H9 (cell line): ENCODE results near the gene LRRC45. TPM values are rescaled to one million over a fixed set of nuclear protein-coding genes. Genes with fewer than 3 reads are reported as not detected.

Source experiments
- DNase-seq: peaks from one replicate; pipeline ENCODE4 v3.0.0-alpha.2; 2017
- H2AFZ ChIP-seq: one replicate; pipeline ENCODE4 v1.6.1; 2013; ENCODE audit warnings: mild to moderate bottlenecking, low read length, control low read depth, moderate library complexity
- H2AK5ac ChIP-seq: 2 replicates; pipeline ENCODE4 v1.6.1; 2013; ENCODE audit warnings: low read length, control low read depth, mixed read lengths; ENCODE audit not compliant: insufficient read length
- H2BK120ac ChIP-seq: one replicate; pipeline ENCODE4 v1.6.1; 2013; ENCODE audit warnings: low read depth, mild to moderate bottlenecking, low read length, control low read depth, inconsistent platforms; ENCODE audit not compliant: poor library complexity, severe bottlenecking
- H2BK12ac ChIP-seq: 2 replicates; pipeline ENCODE4 v1.6.1; 2013; ENCODE audit warnings: low read length, control low read depth, mixed read lengths, low read depth; ENCODE audit not compliant: insufficient read length
- H2BK15ac ChIP-seq: 2 replicates; pipeline ENCODE4 v1.6.1; 2013; ENCODE audit warnings: low read depth, low read length, control low read depth
- H2BK20ac ChIP-seq: one replicate; pipeline ENCODE4 v1.6.1; 2013; ENCODE audit warnings: low read depth, mild to moderate bottlenecking, low read length, control low read depth, inconsistent platforms; ENCODE audit not compliant: poor library complexity, severe bottlenecking
- H2BK5ac ChIP-seq: 2 replicates; pipeline ENCODE4 v1.6.1; 2013; ENCODE audit warnings: low read length, control low read depth, mixed read lengths; ENCODE audit not compliant: insufficient read length
- H3K14ac ChIP-seq: 2 replicates; pipeline ENCODE4 v1.6.1; 2013; ENCODE audit warnings: low read length, control low read depth; ENCODE audit not compliant: insufficient read depth
- H3K18ac ChIP-seq: 2 replicates; pipeline ENCODE4 v1.6.1; 2013; ENCODE audit warnings: low read depth, mild to moderate bottlenecking, mixed read lengths, low read length, control low read depth; ENCODE audit not compliant: insufficient read length
- H3K23ac ChIP-seq: 2 replicates; pipeline ENCODE4 v1.6.1; 2013; ENCODE audit warnings: low read length, control low read depth, mixed read lengths, low read depth; ENCODE audit not compliant: insufficient read length
- H3K23me2 ChIP-seq: 2 replicates; pipeline ENCODE4 v1.6.1; 2013; ENCODE audit warnings: low read depth, mild to moderate bottlenecking, mixed read lengths, low read length, control low read depth; ENCODE audit not compliant: insufficient read length, poor library complexity, severe bottlenecking
- H3K27ac ChIP-seq: 2 replicates; pipeline ENCODE4 v1.5.1; 2013; ENCODE audit warnings: low read length, control low read depth, mixed read lengths, low read depth; ENCODE audit not compliant: insufficient read length
- H3K27me3 ChIP-seq: 2 replicates; pipeline ENCODE4 v1.6.1; 2013; ENCODE audit warnings: low read length, control low read depth, inconsistent platforms; ENCODE audit not compliant: insufficient read depth
- H3K4ac ChIP-seq: 2 replicates; pipeline ENCODE4 v1.6.1; 2013; ENCODE audit warnings: low read depth, mild to moderate bottlenecking, control low read depth, inconsistent platforms, low read length, moderate library complexity
- H3K4me1 ChIP-seq: 2 replicates; pipeline ENCODE4 v1.6.1; 2013; ENCODE audit warnings: low read length, control low read depth, inconsistent platforms; ENCODE audit not compliant: insufficient read depth
- H3K4me2 ChIP-seq: 2 replicates; pipeline ENCODE4 v1.6.1; 2013; ENCODE audit warnings: low read length, control low read depth, mixed read lengths; ENCODE audit not compliant: insufficient read length, insufficient read depth
- H3K56ac ChIP-seq: 2 replicates; pipeline ENCODE4 v1.6.1; 2013; ENCODE audit warnings: low read depth, mild to moderate bottlenecking, mixed read lengths, low read length, control low read depth; ENCODE audit not compliant: insufficient read length
- H3K79me1 ChIP-seq: 2 replicates; pipeline ENCODE4 v1.6.1; 2013; ENCODE audit warnings: low read depth, mild to moderate bottlenecking, moderate library complexity, low read length, control low read depth, inconsistent platforms; ENCODE audit not compliant: insufficient read depth, poor library complexity, severe bottlenecking
- H3K79me2 ChIP-seq: 2 replicates; pipeline ENCODE4 v1.6.1; 2013; ENCODE audit warnings: low read length, control low read depth, inconsistent platforms; ENCODE audit not compliant: insufficient read depth
- H3K9ac ChIP-seq: 2 replicates; pipeline ENCODE4 v1.6.1; 2013; ENCODE audit warnings: low read length, control low read depth, mixed read lengths; ENCODE audit not compliant: insufficient read length; ENCODE audit errors: extremely low read depth
- H3K9me3 ChIP-seq: one replicate; pipeline ENCODE4 v1.6.1; 2013; ENCODE audit warnings: low read depth, low read length, inconsistent platforms; ENCODE audit not compliant: control insufficient read depth
- H3T11ph ChIP-seq: one replicate; pipeline ENCODE4 v1.6.1; 2013; ENCODE audit warnings: mild to moderate bottlenecking, low read length, control low read depth, inconsistent platforms
- H4K20me1 ChIP-seq: one replicate; pipeline ENCODE4 v1.6.1; 2013; ENCODE audit not compliant: control insufficient read depth, insufficient read length, insufficient read depth
- H4K5ac ChIP-seq: 2 replicates; pipeline ENCODE4 v1.6.1; 2013; ENCODE audit warnings: low read depth, mild to moderate bottlenecking, mixed read lengths, low read length, control low read depth; ENCODE audit not compliant: insufficient read length
- H4K8ac ChIP-seq: replicated peaks from 2 replicates; pipeline ENCODE4 v1.6.1; 2013; ENCODE audit warnings: low read length, control low read depth, mixed read lengths, low read depth; ENCODE audit not compliant: insufficient read length
- H4K91ac ChIP-seq: 2 replicates; pipeline ENCODE4 v1.6.1; 2013; ENCODE audit warnings: low read depth, mild to moderate bottlenecking, moderate library complexity, mixed read lengths, low read length, control low read depth; ENCODE audit not compliant: insufficient read length
- H3K27ac Mint-ChIP-seq, 3 experiments: 2 replicates in 2 of 3; 3 replicates in 1 of 3; pipeline ENCODE4 v1.8.0; 2020 to 2021; ENCODE audit warnings: mixed read lengths in 3 of 3, mild to moderate bottlenecking in 1 of 3, moderate library complexity in 1 of 3
- H3K27me3 Mint-ChIP-seq: 2 replicates; pipeline ENCODE4 v1.8.0; 2021; ENCODE audit warnings: low read depth, mild to moderate bottlenecking, moderate library complexity, mixed read lengths
- H3K36me3 Mint-ChIP-seq, 3 experiments: 2 replicates in 2 of 3; 3 replicates in 1 of 3; pipeline ENCODE4 v1.8.0; 2020 to 2021; ENCODE audit warnings: low read depth in 3 of 3, mixed read lengths in 3 of 3; ENCODE audit not compliant: insufficient read depth in 1 of 3
- H3K4me1 Mint-ChIP-seq, 2 experiments: 2 replicates each; pipeline ENCODE4 v1.8.0; 2020; ENCODE audit warnings: mixed read lengths in 2 of 2
- H3K4me3 Mint-ChIP-seq, 2 experiments: 2 replicates in 1 of 2; 3 replicates in 1 of 2; pipeline ENCODE4 v1.8.0; 2020 to 2021; ENCODE audit warnings: mild to moderate bottlenecking in 2 of 2, mixed read lengths in 2 of 2, moderate library complexity in 1 of 2
- H3K9me3 Mint-ChIP-seq, 2 experiments: 2 replicates in 1 of 2; 3 replicates in 1 of 2; pipeline ENCODE4 v1.8.0; 2020; ENCODE audit warnings: mild to moderate bottlenecking in 2 of 2, mixed read lengths in 2 of 2, moderate library complexity in 1 of 2
- WGBS: extraction: QIAGEN DNeasy Blood & Tissue Kit; methylation state at CpG from one replicate; pipeline ENCODE4 v1.1.7; 2013; ENCODE audit warnings: missing lambda C conversion rate, low lambda C conversion rate, mixed read lengths; ENCODE audit not compliant: insufficient read length; ENCODE audit errors: extremely low coverage; 5-methylcytosine and 5-hydroxymethylcytosine counted together
- total RNA-seq: library from RNA; stranded (reverse); gene quantifications from 2 replicates; pipeline ENCODE4 v1.2.1, GENCODE V29; 2021
- TF ChIP-seq, protein P1 (sequence below): fragments of 200-600 bp; sonication (generic); conservative IDR thresholded peaks from 3 replicates; pipeline ENCODE4 v1.8.0; 2021; ENCODE audit warnings: antibody characterized with exemption, mild to moderate bottlenecking

The LRRC45 gene
- total RNA-seq, 1 experiment from 2014 or later = 28.7 TPM

DNA sequence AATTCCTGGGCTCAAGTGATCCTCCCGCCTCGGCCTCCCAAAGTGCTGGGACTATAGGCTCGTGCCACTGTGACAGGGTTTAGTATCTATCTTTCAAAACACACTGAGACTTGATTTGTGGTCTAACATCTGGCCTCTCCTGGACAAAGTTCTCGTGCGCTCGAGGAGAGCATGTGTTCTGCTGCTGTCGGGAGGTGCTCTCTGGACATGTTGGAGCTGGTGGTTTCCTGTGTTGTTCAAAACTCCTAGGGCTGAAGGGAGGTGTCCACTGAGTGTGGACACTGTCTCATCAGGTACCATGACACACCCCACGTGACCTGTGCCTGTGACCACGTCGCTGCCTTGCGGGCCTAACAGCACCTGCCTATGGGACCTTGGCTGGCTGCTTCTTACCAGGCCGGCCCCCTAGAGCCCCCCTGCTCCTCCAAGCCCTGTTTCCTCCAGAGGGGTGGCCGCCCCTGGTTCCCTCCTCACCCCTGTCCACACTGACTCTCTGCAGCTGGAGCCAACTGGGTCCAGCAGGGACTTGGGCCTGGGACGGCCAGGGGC is 22.9 kb downstream of the LRRC45 start:
- H3T11ph ChIP-seq = no peak overlapping the region
- TF ChIP-seq, protein P1, sequence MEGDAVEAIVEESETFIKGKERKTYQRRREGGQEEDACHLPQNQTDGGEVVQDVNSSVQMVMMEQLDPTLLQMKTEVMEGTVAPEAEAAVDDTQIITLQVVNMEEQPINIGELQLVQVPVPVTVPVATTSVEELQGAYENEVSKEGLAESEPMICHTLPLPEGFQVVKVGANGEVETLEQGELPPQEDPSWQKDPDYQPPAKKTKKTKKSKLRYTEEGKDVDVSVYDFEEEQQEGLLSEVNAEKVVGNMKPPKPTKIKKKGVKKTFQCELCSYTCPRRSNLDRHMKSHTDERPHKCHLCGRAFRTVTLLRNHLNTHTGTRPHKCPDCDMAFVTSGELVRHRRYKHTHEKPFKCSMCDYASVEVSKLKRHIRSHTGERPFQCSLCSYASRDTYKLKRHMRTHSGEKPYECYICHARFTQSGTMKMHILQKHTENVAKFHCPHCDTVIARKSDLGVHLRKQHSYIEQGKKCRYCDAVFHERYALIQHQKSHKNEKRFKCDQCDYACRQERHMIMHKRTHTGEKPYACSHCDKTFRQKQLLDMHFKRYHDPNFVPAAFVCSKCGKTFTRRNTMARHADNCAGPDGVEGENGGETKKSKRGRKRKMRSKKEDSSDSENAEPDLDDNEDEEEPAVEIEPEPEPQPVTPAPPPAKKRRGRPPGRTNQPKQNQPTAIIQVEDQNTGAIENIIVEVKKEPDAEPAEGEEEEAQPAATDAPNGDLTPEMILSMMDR = no peak
- Mint-ChIP-seq H3K4me3 (no peak overlapping the region), H3K4me1 (peaks cover 18 to 26% of the 10 kb centered on the region in 2 experiments), H3K27me3 (no peaks in the 10 kb centered on the region; the same call in none of the 2 replicates), H3K36me3 (peaks cover 6 to 25% (median 21%) of the 10 kb centered on the region in 3 experiments; a peak in 6 of 7 replicates), H3K9me3 (no peaks in the 10 kb centered on the region; a peak in 1 of 5 replicates), H3K27ac (no peak overlapping the region; a peak in 1 of 7 replicates)
- H3K9ac ChIP-seq = no peak overlapping the region
- no peak overlapping the region for H4K91ac ChIP-seq
- no peak for DNase-seq
- no peaks in the 10 kb centered on the region; the same call in 1 of the 2 replicates for H3K4me1 ChIP-seq
- H2BK12ac ChIP-seq = no peak overlapping the region
- no peak overlapping the region for H2BK15ac ChIP-seq
- H3K18ac ChIP-seq = no peak overlapping the region
- H2AK5ac ChIP-seq = no peak overlapping the region
- WGBS = no CpG with 5 or more reads among the region's 14 CpGs
- no peaks in the 10 kb centered on the region for H3K79me2 ChIP-seq
- H4K20me1 ChIP-seq = no peaks in the 10 kb centered on the region
- no peaks in the 10 kb centered on the region for H3K23me2 ChIP-seq
- H3K14ac ChIP-seq = no peak overlapping the region
- no peak overlapping the region for H2AFZ ChIP-seq
- no peak overlapping the region for H3K4me2 ChIP-seq
- no peaks in the 10 kb centered on the region for H3K79me1 ChIP-seq
- no peaks in the 10 kb centered on the region for H3K27me3 ChIP-seq
- H4K8ac ChIP-seq = no peak overlapping the region
- H2BK120ac ChIP-seq = no peak overlapping the region
- no peak overlapping the region for H4K5ac ChIP-seq
- H2BK5ac ChIP-seq = no peak overlapping the region
- no peaks in the 10 kb centered on the region for H3K9me3 ChIP-seq
- H3K56ac ChIP-seq = no peak overlapping the region
- no peak overlapping the region for H3K23ac ChIP-seq
- no peak overlapping the region for H2BK20ac ChIP-seq
- H3K4ac ChIP-seq = no peak overlapping the region
- no peak overlapping the region for H3K27ac ChIP-seq
